Measurements from ENCODE around the gene PCDH9.

DNA sequence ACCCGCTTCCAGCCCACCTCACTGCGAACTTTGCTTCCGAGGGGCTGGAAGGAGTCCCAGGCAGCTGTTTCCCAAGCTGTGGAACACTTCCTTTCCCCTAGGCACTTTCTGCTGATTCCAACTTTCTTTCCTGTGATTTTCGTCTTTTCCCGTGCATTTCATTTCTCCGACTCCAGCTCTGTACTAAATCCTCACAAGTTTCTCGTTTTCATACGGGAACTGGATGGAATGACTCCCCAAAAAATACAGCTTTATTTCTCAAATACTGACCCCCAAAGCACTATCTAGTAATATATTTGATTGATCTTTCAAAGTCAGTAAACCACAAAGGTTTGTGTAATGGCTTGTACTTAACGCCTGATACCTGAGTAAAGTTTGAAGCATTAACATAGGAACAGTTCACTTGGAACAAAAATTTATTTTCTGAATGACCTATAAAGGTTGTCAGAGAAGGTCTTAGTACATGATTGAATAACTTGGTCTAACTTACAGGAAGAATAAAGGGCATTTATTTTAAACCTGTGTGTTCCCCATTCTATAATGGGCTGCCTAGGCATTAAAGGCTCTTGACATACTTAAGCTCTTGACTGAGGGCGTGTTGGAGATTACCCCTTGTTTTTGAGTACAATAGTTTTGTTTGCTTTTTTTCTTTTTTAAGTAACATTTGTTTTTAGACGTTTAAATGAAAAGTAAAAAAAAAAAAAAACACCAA lies 1.3 kb upstream of the PCDH9 start:
- TF ChIP-seq POLR2AphosphoS5 (IDR thresholded peaks at IDR 0.05; ENCODE audit: low read depth) (no peak), CTCF (conservative IDR thresholded peaks at IDR 0.05; ENCODE audit: low read depth in 2 of 2) (no peak), ZNF114 (CRISPR knock-in tag; IDR thresholded peaks at IDR 0.05) (no peak), EZH2 (IDR thresholded peaks at IDR 0.05; ENCODE audit: low read depth, unreplicated experiment) (no peak), STAT1 (IDR thresholded peaks at IDR 0.05; ENCODE audit: unreplicated experiment) (no peak), EZH2phosphoT487 (IDR thresholded peaks at IDR 0.05; ENCODE audit: unreplicated experiment) (no peak)
- TF ChIP-seq, protein P1, sequence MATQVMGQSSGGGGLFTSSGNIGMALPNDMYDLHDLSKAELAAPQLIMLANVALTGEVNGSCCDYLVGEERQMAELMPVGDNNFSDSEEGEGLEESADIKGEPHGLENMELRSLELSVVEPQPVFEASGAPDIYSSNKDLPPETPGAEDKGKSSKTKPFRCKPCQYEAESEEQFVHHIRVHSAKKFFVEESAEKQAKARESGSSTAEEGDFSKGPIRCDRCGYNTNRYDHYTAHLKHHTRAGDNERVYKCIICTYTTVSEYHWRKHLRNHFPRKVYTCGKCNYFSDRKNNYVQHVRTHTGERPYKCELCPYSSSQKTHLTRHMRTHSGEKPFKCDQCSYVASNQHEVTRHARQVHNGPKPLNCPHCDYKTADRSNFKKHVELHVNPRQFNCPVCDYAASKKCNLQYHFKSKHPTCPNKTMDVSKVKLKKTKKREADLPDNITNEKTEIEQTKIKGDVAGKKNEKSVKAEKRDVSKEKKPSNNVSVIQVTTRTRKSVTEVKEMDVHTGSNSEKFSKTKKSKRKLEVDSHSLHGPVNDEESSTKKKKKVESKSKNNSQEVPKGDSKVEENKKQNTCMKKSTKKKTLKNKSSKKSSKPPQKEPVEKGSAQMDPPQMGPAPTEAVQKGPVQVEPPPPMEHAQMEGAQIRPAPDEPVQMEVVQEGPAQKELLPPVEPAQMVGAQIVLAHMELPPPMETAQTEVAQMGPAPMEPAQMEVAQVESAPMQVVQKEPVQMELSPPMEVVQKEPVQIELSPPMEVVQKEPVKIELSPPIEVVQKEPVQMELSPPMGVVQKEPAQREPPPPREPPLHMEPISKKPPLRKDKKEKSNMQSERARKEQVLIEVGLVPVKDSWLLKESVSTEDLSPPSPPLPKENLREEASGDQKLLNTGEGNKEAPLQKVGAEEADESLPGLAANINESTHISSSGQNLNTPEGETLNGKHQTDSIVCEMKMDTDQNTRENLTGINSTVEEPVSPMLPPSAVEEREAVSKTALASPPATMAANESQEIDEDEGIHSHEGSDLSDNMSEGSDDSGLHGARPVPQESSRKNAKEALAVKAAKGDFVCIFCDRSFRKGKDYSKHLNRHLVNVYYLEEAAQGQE (IDR thresholded peaks at IDR 0.05; ENCODE audit: unreplicated experiment): no peak
- TF ChIP-seq, protein P2, sequence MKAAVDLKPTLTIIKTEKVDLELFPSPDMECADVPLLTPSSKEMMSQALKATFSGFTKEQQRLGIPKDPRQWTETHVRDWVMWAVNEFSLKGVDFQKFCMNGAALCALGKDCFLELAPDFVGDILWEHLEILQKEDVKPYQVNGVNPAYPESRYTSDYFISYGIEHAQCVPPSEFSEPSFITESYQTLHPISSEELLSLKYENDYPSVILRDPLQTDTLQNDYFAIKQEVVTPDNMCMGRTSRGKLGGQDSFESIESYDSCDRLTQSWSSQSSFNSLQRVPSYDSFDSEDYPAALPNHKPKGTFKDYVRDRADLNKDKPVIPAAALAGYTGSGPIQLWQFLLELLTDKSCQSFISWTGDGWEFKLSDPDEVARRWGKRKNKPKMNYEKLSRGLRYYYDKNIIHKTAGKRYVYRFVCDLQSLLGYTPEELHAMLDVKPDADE (IDR thresholded peaks at IDR 0.05): no peak

Data from GM23338 (cell line).